Smooth muscle cell (in vitro differentiated cells): ENCODE measurements around the gene ADCY2. TPM values are rescaled to one million over a fixed set of nuclear protein-coding genes. Genes with fewer than 3 reads are reported as not detected.

ENCODE experiments used
- DNase-seq: peaks from one replicate; lab custom pipeline; 2025; ENCODE audit not compliant: unreplicated experiment; lab: John Stamatoyannopoulos, UW
- H2AFZ ChIP-seq: fragments of 200-600 bp; sonication (generic); 2 replicates; pipeline ENCODE4 v1.6.0; 2016; ENCODE audit warnings: antibody characterized with exemption, low read depth, mild to moderate bottlenecking
- H3F3A ChIP-seq: fragments of 200-600 bp; sonication (generic); 2 replicates; pipeline ENCODE4 v1.6.0; 2017; ENCODE audit warnings: antibody characterized with exemption, low read depth
- H3K27ac ChIP-seq: fragments of 200-600 bp; sonication (generic); 2 replicates; pipeline ENCODE4 v1.5.1; 2016; ENCODE audit warnings: low read depth, mild to moderate bottlenecking
- H3K27me3 ChIP-seq: fragments of 200-600 bp; sonication (generic); 2 replicates; pipeline ENCODE4 v1.6.1; 2016; ENCODE audit warnings: low read depth, mild to moderate bottlenecking
- H3K36me3 ChIP-seq: fragments of 200-600 bp; sonication (generic); 2 replicates; pipeline ENCODE4 v1.5.1; 2016; ENCODE audit warnings: low read depth
- H3K4me1 ChIP-seq: fragments of 200-600 bp; sonication (generic); 2 replicates; pipeline ENCODE4 v1.5.1; 2016; ENCODE audit warnings: low read depth
- H3K4me2 ChIP-seq: fragments of 200-600 bp; sonication (generic); 2 replicates; pipeline ENCODE4 v1.6.0; 2016; ENCODE audit warnings: mild to moderate bottlenecking
- H3K4me3 ChIP-seq: fragments of 200-600 bp; sonication (generic); 2 replicates; pipeline ENCODE4 v1.5.1; 2016; ENCODE audit warnings: mild to moderate bottlenecking
- H3K79me2 ChIP-seq: fragments of 200-600 bp; sonication (generic); 2 replicates; pipeline ENCODE4 v1.6.0; 2016; ENCODE audit warnings: low read depth, mild to moderate bottlenecking
- H3K9ac ChIP-seq: fragments of 200-600 bp; sonication (generic); 2 replicates; pipeline ENCODE4 v1.6.0; 2016; ENCODE audit warnings: low read depth
- H3K9me3 ChIP-seq: fragments of 200-600 bp; sonication (generic); replicated peaks from 2 replicates; pipeline ENCODE4 v1.5.1; 2016; ENCODE audit warnings: low read depth
- H4K20me1 ChIP-seq: fragments of 200-600 bp; sonication (generic); 2 replicates; pipeline ENCODE4 v1.6.0; 2016; ENCODE audit warnings: low read depth
- WGBS: methylation state at CpG from one replicate; pipeline ENCODE4 v1.1.7; 2016; ENCODE audit warnings: low lambda C conversion rate; 5-methylcytosine and 5-hydroxymethylcytosine counted together
- polyA plus RNA-seq: library from polyadenylated mRNA; unstranded; fragments of >200 nt; fragmentation: Nextera tagmentation; extraction: Ambion mirVana; gene quantifications from 2 replicates; pipeline ENCODE4 v1.2.1, GENCODE V29; 2016
- total RNA-seq: library from RNA; depleted of rRNA; stranded (reverse); fragments of >200 nt; gene quantifications from 2 replicates; pipeline ENCODE4 v1.2.3, GENCODE V29; 2014
- TF ChIP-seq, protein P1 (sequence below): fragments of 200-600 bp; sonication (generic); IDR thresholded peaks from 2 replicates; pipeline ENCODE4 v1.5.1; 2017; ENCODE audit warnings: borderline replicate concordance, mild to moderate bottlenecking, antibody characterized with exemption; ENCODE audit not compliant: insufficient read depth, poor library complexity, severe bottlenecking

Gene ADCY2
- total and polyA plus RNA-seq, 2 experiments from 2014 or later, result 2.8 to 8.0 TPM

DNA sequence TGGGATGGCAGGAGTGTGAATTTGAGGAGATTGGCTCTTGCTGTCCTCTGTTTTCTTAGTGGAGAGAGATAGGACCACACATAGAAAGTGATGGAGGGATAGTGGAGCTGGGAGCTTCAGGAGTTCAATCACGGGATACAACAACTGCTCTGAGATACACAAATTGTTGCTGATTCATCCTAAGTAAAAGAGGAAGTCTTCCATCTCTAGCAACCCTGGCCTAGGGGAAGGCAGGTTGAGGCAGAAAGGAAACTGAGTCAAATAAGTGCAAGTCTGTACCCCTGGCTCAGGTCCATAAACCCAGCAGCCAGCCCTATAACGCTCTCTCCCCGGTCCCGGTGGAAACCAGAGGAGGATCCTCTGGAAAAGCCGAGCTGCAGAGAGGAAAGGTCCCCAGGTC is 97.7 kb downstream of the ADCY2 start:
- no peak overlapping the region for H3K27ac ChIP-seq
- TF ChIP-seq, protein P1, sequence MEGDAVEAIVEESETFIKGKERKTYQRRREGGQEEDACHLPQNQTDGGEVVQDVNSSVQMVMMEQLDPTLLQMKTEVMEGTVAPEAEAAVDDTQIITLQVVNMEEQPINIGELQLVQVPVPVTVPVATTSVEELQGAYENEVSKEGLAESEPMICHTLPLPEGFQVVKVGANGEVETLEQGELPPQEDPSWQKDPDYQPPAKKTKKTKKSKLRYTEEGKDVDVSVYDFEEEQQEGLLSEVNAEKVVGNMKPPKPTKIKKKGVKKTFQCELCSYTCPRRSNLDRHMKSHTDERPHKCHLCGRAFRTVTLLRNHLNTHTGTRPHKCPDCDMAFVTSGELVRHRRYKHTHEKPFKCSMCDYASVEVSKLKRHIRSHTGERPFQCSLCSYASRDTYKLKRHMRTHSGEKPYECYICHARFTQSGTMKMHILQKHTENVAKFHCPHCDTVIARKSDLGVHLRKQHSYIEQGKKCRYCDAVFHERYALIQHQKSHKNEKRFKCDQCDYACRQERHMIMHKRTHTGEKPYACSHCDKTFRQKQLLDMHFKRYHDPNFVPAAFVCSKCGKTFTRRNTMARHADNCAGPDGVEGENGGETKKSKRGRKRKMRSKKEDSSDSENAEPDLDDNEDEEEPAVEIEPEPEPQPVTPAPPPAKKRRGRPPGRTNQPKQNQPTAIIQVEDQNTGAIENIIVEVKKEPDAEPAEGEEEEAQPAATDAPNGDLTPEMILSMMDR, result no peak

DNA sequence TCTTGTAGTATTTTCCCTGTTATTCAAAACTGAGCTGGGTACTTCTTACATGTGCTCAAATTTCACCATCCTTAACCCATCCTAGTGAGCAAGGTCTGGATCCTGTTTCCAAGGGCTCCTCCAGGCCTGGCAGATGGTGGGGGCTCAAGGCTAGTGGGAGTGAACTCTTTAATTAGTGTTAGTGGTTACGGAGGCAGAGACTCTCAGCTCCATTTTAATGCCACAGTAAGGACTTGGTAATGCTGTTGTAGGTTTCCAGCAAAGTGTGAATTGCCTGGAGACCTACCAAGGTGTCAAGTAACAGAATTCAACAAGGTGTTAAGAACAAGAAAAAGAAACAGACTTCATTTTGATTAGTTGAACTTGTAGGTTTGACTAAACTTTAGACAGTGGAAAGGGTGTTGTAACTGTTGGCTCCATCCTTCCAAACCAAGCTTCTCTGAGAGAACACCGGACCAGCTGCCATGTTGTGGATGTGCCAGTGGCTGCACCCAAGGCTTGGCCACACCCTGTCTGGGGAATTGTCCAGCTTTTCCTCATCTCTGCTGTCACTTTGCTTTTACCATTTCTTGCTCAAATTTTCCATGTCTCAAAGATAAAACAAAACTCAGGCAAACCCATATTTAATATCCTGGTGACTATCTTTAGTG is 98.7 kb downstream of the ADCY2 start:
- Histone ChIP-seq H3K4me3 (no peak overlapping the region), H3K27ac (no peak overlapping the region), H4K20me1 (no peaks in the 10 kb centered on the region), H3F3A (no peaks in the 10 kb centered on the region), H2AFZ (no peak overlapping the region), H3K27me3 (no peaks in the 10 kb centered on the region), H3K4me1 (no peaks in the 10 kb centered on the region), H3K4me2 (no peak overlapping the region), H3K79me2 (no peaks in the 10 kb centered on the region), H3K9ac (no peak overlapping the region), H3K9me3 (no peaks in the 10 kb centered on the region), H3K36me3 (no peaks in the 10 kb centered on the region)
- no peak for DNase-seq
- TF ChIP-seq, protein P1, result no peak
- 88% methylated on average over 2 of the region's 2 CpGs for WGBS

More for the DNA sequence above, 97.7 kb downstream of the ADCY2 start:
- no peaks in the 10 kb centered on the region for H4K20me1 ChIP-seq
- H3F3A ChIP-seq, result no peaks in the 10 kb centered on the region
- no peaks in the 10 kb centered on the region for H3K4me1 ChIP-seq
- DNase-seq, result no peak
- H3K9ac ChIP-seq, result no peak overlapping the region
- no peaks in the 10 kb centered on the region for H3K27me3 ChIP-seq
- no peaks in the 10 kb centered on the region for H3K79me2 ChIP-seq
- 92% methylated on average over 5 of the region's 5 CpGs for WGBS
- H3K9me3 ChIP-seq, result no peaks in the 10 kb centered on the region
- H3K36me3 ChIP-seq, result no peaks in the 10 kb centered on the region
- H3K4me2 ChIP-seq, result no peak overlapping the region
- H3K4me3 ChIP-seq, result no peak overlapping the region
- no peak overlapping the region for H2AFZ ChIP-seq

DNA sequence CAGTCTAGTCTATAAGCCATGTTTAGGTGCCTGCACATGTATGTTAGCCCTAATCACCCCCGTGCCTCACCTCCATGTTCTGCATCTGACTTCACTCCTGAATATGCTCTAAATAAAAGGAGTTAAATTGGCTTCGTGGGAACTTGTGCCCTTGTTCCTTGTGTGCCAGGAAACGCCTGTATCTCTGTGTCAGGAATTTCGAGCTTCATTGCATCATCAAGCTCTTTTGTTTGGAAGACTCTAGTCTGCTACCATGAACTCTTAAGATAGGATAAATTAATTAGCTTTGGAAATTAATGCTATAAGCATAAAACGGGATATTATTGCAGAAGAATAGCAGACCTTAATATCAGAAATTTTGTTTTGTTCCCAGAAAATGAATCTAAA is 99.2 kb downstream of the ADCY2 start:
- no peak overlapping the region for H3K4me2 ChIP-seq
- H3K9me3 ChIP-seq, result no peaks in the 10 kb centered on the region
- WGBS, result 90% methylated on average over 5 of the region's 5 CpGs
- H3K27me3 ChIP-seq, result no peaks in the 10 kb centered on the region
- H3K9ac ChIP-seq, result no peak overlapping the region
- no peaks in the 10 kb centered on the region for H3K36me3 ChIP-seq
- no peak for DNase-seq
- no peaks in the 10 kb centered on the region for H3K4me1 ChIP-seq
- H3K27ac ChIP-seq, result no peak overlapping the region
- H2AFZ ChIP-seq, result no peak overlapping the region
- H4K20me1 ChIP-seq, result no peaks in the 10 kb centered on the region
- TF ChIP-seq, protein P1, result no peak
- no peaks in the 10 kb centered on the region for H3F3A ChIP-seq
- H3K79me2 ChIP-seq, result no peaks in the 10 kb centered on the region
- no peak overlapping the region for H3K4me3 ChIP-seq

DNA sequence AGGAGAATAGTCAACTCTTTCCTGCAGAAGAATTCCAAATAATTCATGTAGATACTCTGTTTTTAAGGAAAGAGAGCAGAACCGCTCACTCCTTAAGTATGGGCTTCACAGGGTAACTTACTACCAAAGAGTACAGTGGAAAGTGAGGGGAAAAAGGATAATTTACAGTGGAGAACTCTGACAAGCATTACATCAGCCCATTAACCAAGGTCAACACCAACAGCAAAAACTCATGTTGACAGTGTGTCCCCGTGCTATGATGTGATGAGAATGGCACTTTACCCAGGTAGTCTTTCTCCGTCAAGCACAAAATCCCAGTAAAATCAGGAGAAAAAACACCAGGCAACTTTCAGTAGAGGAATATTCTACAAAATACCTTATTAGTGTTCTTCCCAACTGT is 104.3 kb downstream of the ADCY2 start:
- no peaks in the 10 kb centered on the region for H3K4me1 ChIP-seq
- H3K27me3 ChIP-seq, result no peaks in the 10 kb centered on the region
- H3K4me3 ChIP-seq, result no peak overlapping the region
- no peak overlapping the region for H3K27ac ChIP-seq
- H3K9ac ChIP-seq, result no peak overlapping the region
- no peaks in the 10 kb centered on the region for H3K79me2 ChIP-seq
- 98% methylated on average over 3 of the region's 3 CpGs for WGBS
- no peak overlapping the region for H2AFZ ChIP-seq
- no peak for DNase-seq
- no peaks in the 10 kb centered on the region for H3K9me3 ChIP-seq
- H3K4me2 ChIP-seq, result no peak overlapping the region
- no peaks in the 10 kb centered on the region for H3K36me3 ChIP-seq
- no peaks in the 10 kb centered on the region for H3F3A ChIP-seq
- H4K20me1 ChIP-seq, result no peaks in the 10 kb centered on the region
- TF ChIP-seq, protein P1, result no peak
